Central memory CD8-positive, alpha-beta T cell (primary cell): ENCODE measurements around the gene ZFAND3.

Experiments used
- ATAC-seq: fragments of 150-1000 bp; cut with Tn5 transposase; replicated peaks from 2 replicates; pipeline ENCODE4 v1.10.0; 2022; ENCODE audit warnings: mild to moderate bottlenecking, moderate FRiP score, moderate number of reproducible peaks; ENCODE audit not compliant: poor library complexity, severe bottlenecking; ENCODE audit errors: extremely low read depth
- DNase-seq, 2 donors: peaks; one replicate each; pipeline ENCODE4 v3.0.0; 2021; ENCODE audit warnings: low spot score in 2 of 2
- H3K27ac Mint-ChIP-seq: one replicate; pipeline ENCODE4 v1.8.0; 2022; ENCODE audit warnings: low read depth, mild to moderate bottlenecking, moderate library complexity, mixed read lengths
- H3K27me3 Mint-ChIP-seq: one replicate; pipeline ENCODE4 v1.8.0; 2022; ENCODE audit warnings: mixed read lengths
- H3K36me3 Mint-ChIP-seq: one replicate; pipeline ENCODE4 v1.8.0; 2022; ENCODE audit warnings: mild to moderate bottlenecking, moderate library complexity, mixed read lengths; ENCODE audit not compliant: insufficient read depth
- H3K4me1 Mint-ChIP-seq: one replicate; pipeline ENCODE4 v1.8.0; 2022; ENCODE audit warnings: mixed read lengths
- H3K4me3 Mint-ChIP-seq: one replicate; pipeline ENCODE4 v1.8.0; 2022; ENCODE audit warnings: mild to moderate bottlenecking, moderate library complexity, mixed read lengths
- H3K9me3 Mint-ChIP-seq: one replicate; pipeline ENCODE4 v1.8.0; 2022; ENCODE audit warnings: mixed read lengths

The ZFAND3 gene

GRCh38 chr6:38056361-38056760 is 236.8 kb downstream of the ZFAND3 start:
- no peaks in the 10 kb centered on the region for H3K9me3 Mint-ChIP-seq
- peaks cover 6% of the 10 kb centered on the region for H3K36me3 Mint-ChIP-seq
- peaks cover 47% of the 10 kb centered on the region for H3K4me1 Mint-ChIP-seq
- H3K4me3 Mint-ChIP-seq: no peak overlapping the region
- no peak overlapping the region for H3K27ac Mint-ChIP-seq
- H3K27me3 Mint-ChIP-seq: no peaks in the 10 kb centered on the region
- ATAC-seq (no peak), DNase-seq (no peak)

GRCh38 chr6:38057994-38058393 is 238.5 kb downstream of the ZFAND3 start:
- ATAC-seq: no peak
- no peak for DNase-seq
- Mint-ChIP-seq H3K27ac (no peak overlapping the region), H3K4me3 (no peak overlapping the region), H3K27me3 (no peaks in the 10 kb centered on the region), H3K36me3 (peaks cover 13% of the 10 kb centered on the region), H3K4me1 (peaks cover 36% of the 10 kb centered on the region), H3K9me3 (no peaks in the 10 kb centered on the region)

- H3K4me3 Mint-ChIP-seq: no peak overlapping the region
- H3K9me3 Mint-ChIP-seq: no peaks in the 10 kb centered on the region
- DNase-seq: no peak
- no peaks in the 10 kb centered on the region for H3K27me3 Mint-ChIP-seq
- no peak for ATAC-seq
- H3K36me3 Mint-ChIP-seq: peaks cover 18% of the 10 kb centered on the region
- no peak overlapping the region for H3K27ac Mint-ChIP-seq
- H3K4me1 Mint-ChIP-seq: peaks cover 32% of the 10 kb centered on the region
Measured at GRCh38 chr6:38062066-38062465, 242.5 kb downstream of the ZFAND3 start.

GRCh38 chr6:38063973-38064372 is 244.4 kb downstream of the ZFAND3 start:
- Mint-ChIP-seq H3K27me3 (no peaks in the 10 kb centered on the region), H3K36me3 (peaks cover 17% of the 10 kb centered on the region), H3K27ac (no peak overlapping the region), H3K4me3 (no peak overlapping the region), H3K9me3 (no peaks in the 10 kb centered on the region), H3K4me1 (peaks cover 28% of the 10 kb centered on the region)
- DNase-seq: no peak
- ATAC-seq: no peak

GRCh38 chr6:38064431-38064830 is 244.9 kb downstream of the ZFAND3 start:
- Mint-ChIP-seq H3K9me3 (no peaks in the 10 kb centered on the region), H3K27ac (no peak overlapping the region), H3K36me3 (peaks cover 17% of the 10 kb centered on the region), H3K27me3 (no peaks in the 10 kb centered on the region), H3K4me1 (peaks cover 33% of the 10 kb centered on the region), H3K4me3 (no peak overlapping the region)
- DNase-seq (no peak), ATAC-seq (no peak)

GRCh38 chr6:38065734-38066305 is 246.3 kb downstream of the ZFAND3 start:
- no peak overlapping the region for H3K27ac Mint-ChIP-seq
- H3K27me3 Mint-ChIP-seq: no peaks in the 10 kb centered on the region
- peaks cover 34% of the 10 kb centered on the region for H3K4me1 Mint-ChIP-seq
- H3K9me3 Mint-ChIP-seq: no peaks in the 10 kb centered on the region
- no peak overlapping the region for H3K4me3 Mint-ChIP-seq
- peaks cover 17% of the 10 kb centered on the region for H3K36me3 Mint-ChIP-seq
- no peak for ATAC-seq
- DNase-seq: no peak

- Mint-ChIP-seq H3K9me3 (no peaks in the 10 kb centered on the region), H3K27me3 (no peaks in the 10 kb centered on the region), H3K27ac (no peak overlapping the region), H3K4me1 (peaks cover 28% of the 10 kb centered on the region), H3K36me3 (peaks cover 10% of the 10 kb centered on the region), H3K4me3 (no peak overlapping the region)
- DNase-seq: no peak
- ATAC-seq: no peak
Measured at GRCh38 chr6:38067263-38067980, 247.9 kb downstream of the ZFAND3 start.

GRCh38 chr6:38068854-38069590 is 249.5 kb downstream of the ZFAND3 start:
- DNase-seq (no peak), ATAC-seq (no peak)
- H3K4me1 Mint-ChIP-seq: peaks cover 33% of the 10 kb centered on the region
- no peaks in the 10 kb centered on the region for H3K27me3 Mint-ChIP-seq
- no peak overlapping the region for H3K27ac Mint-ChIP-seq
- peaks cover 3% of the 10 kb centered on the region for H3K36me3 Mint-ChIP-seq
- no peak overlapping the region for H3K4me3 Mint-ChIP-seq
- no peaks in the 10 kb centered on the region for H3K9me3 Mint-ChIP-seq

- DNase-seq (no peak), ATAC-seq (no peak)
- H3K4me3 Mint-ChIP-seq: no peak overlapping the region
Measured at GRCh38 chr6:38077488-38078030, 258.0 kb downstream of the ZFAND3 start.

GRCh38 chr6:38078671-38079070 is 259.1 kb downstream of the ZFAND3 start:
- H3K4me1 Mint-ChIP-seq: peaks cover 18% of the 10 kb centered on the region
- no peak overlapping the region for H3K27ac Mint-ChIP-seq
- H3K4me3 Mint-ChIP-seq: no peak overlapping the region

More at GRCh38 chr6:38077488-38078030, 258.0 kb downstream of the ZFAND3 start:
- Mint-ChIP-seq H3K27me3 (no peaks in the 10 kb centered on the region), H3K4me1 (peaks cover 22% of the 10 kb centered on the region), H3K9me3 (no peaks in the 10 kb centered on the region), H3K36me3 (peaks cover 8% of the 10 kb centered on the region), H3K27ac (no peak overlapping the region)

GRCh38 chr6:38079107-38079506 is 259.6 kb downstream of the ZFAND3 start:
- Mint-ChIP-seq H3K4me3 (no peak overlapping the region), H3K27ac (no peak overlapping the region), H3K36me3 (peaks cover 11% of the 10 kb centered on the region), H3K9me3 (no peaks in the 10 kb centered on the region), H3K4me1 (peaks cover 18% of the 10 kb centered on the region), H3K27me3 (no peaks in the 10 kb centered on the region)
- no peak for ATAC-seq
- no peak for DNase-seq

More at GRCh38 chr6:38078671-38079070, 259.1 kb downstream of the ZFAND3 start:
- ATAC-seq (no peak), DNase-seq (no peak)
- Mint-ChIP-seq H3K27me3 (no peaks in the 10 kb centered on the region), H3K9me3 (no peaks in the 10 kb centered on the region), H3K36me3 (peaks cover 11% of the 10 kb centered on the region)

- peaks cover 18% of the 10 kb centered on the region for H3K4me1 Mint-ChIP-seq
- no peak overlapping the region for H3K27ac Mint-ChIP-seq
- H3K36me3 Mint-ChIP-seq: peaks cover 15% of the 10 kb centered on the region
- ATAC-seq: no peak
- no peaks in the 10 kb centered on the region for H3K27me3 Mint-ChIP-seq
- no peak for DNase-seq
- no peaks in the 10 kb centered on the region for H3K9me3 Mint-ChIP-seq
- H3K4me3 Mint-ChIP-seq: no peak overlapping the region
Measured at GRCh38 chr6:38079537-38079936, 260.0 kb downstream of the ZFAND3 start.
